GM11168 (cell line): ENCODE results near the gene PLEKHG4B.
"Not testable (repeated sequence)": the region's sequence is repeated elsewhere in the genome, so short reads cannot be mapped to it uniquely, and the experiment has no call there.

ENCODE experiments used
- in situ Hi-C: fragments of 300-500 bp; cut with MboI; formaldehyde crosslinking; loops from one replicate; pipeline ENCODE4 v1.12.0; 2022; ENCODE audit warnings: low sequenced_read_pairs; ENCODE audit not compliant: unreplicated experiment

The PLEKHG4B gene

GRCh38 chr5:194102-194501 lies 102.1 kb downstream of the PLEKHG4B start:
- in situ Hi-C loops = no loop called here

GRCh38 chr5:194603-195209 lies 102.7 kb downstream of the PLEKHG4B start:
- in situ Hi-C loops = no loop called here

- in situ Hi-C loops = no loop called here
Observed at GRCh38 chr5:195401-196160, 103.6 kb downstream of the PLEKHG4B start.

- in situ Hi-C loops = no loop called here
Observed at GRCh38 chr5:196350-196749, 104.4 kb downstream of the PLEKHG4B start.

- in situ Hi-C loops = not testable (repeated sequence)
Observed at GRCh38 chr5:197031-197430, 105.1 kb downstream of the PLEKHG4B start.

- in situ Hi-C loops = no loop called here
Observed at GRCh38 chr5:197892-198489, 106.0 kb downstream of the PLEKHG4B start.

GRCh38 chr5:198516-199196 lies 106.7 kb downstream of the PLEKHG4B start:
- in situ Hi-C loops = no loop called here

GRCh38 chr5:199197-199949 lies 107.4 kb downstream of the PLEKHG4B start:
- in situ Hi-C loops = no loop called here

GRCh38 chr5:199950-200645 lies 108.1 kb downstream of the PLEKHG4B start:
- in situ Hi-C loops = no loop called here

- in situ Hi-C loops = no loop called here
Observed at GRCh38 chr5:200985-201384, 109.0 kb downstream of the PLEKHG4B start.

- in situ Hi-C loops = no loop called here
Observed at GRCh38 chr5:201672-202071, 109.7 kb downstream of the PLEKHG4B start.

- in situ Hi-C loops = no loop called here
Observed at GRCh38 chr5:203246-203930, 111.4 kb downstream of the PLEKHG4B start.

GRCh38 chr5:204001-204400 lies 112.0 kb downstream of the PLEKHG4B start:
- in situ Hi-C loops = no loop called here

GRCh38 chr5:204462-204861 lies 112.5 kb downstream of the PLEKHG4B start:
- in situ Hi-C loops = no loop called here

- in situ Hi-C loops = no loop called here
Observed at GRCh38 chr5:204966-205670, 113.2 kb downstream of the PLEKHG4B start.

GRCh38 chr5:206406-206805 lies 114.4 kb downstream of the PLEKHG4B start:
- in situ Hi-C loops = no loop called here

GRCh38 chr5:206927-207536 lies 115.1 kb downstream of the PLEKHG4B start:
- in situ Hi-C loops = no loop called here

GRCh38 chr5:207599-207998 lies 115.6 kb downstream of the PLEKHG4B start:
- in situ Hi-C loops = no loop called here
